OCI-LY3 (cell line): Measurements from ENCODE around the gene GGPS1.

ENCODE experiments used
- H2AFZ ChIP-seq: fragments of 200-600, 300-600 bp; shearing (Covaris generic); 2 replicates; pipeline ENCODE4 v1.6.0; 2014; ENCODE audit warnings: antibody characterized with exemption, low read depth, low read length
- H3K27ac ChIP-seq: fragments of 200-600, 300-600 bp; sonication (generic); 2 replicates; pipeline ENCODE4 v1.5.1; 2014; ENCODE audit warnings: mild to moderate bottlenecking, low read length, moderate library complexity, mixed read lengths
- H3K27me3 ChIP-seq: fragments of 200-600, 300-600 bp; sonication (generic); 2 replicates; pipeline ENCODE4 v1.6.1; 2014; ENCODE audit warnings: low read depth, low read length, mixed read lengths
- H3K36me3 ChIP-seq: fragments of 200-600, 300-600 bp; sonication (generic); replicated peaks from 2 replicates; pipeline ENCODE3; 2014; ENCODE audit warnings: low read depth, low read length, mixed read lengths
- H3K4me1 ChIP-seq: fragments of 300-600, 200-600 bp; sonication (generic); 2 replicates; pipeline ENCODE4 v1.6.1; 2014; ENCODE audit warnings: low read length, mixed read lengths
- H3K4me2 ChIP-seq: fragments of 200-600, 300-600 bp; sonication (generic); 2 replicates; pipeline ENCODE4 v1.6.1; 2014; ENCODE audit warnings: low read length, mixed read lengths
- H3K4me3 ChIP-seq: fragments of 300-600, 200-600 bp; sonication (generic); 2 replicates; pipeline ENCODE4 v1.5.1; 2014; ENCODE audit warnings: antibody characterized with exemption, mild to moderate bottlenecking, low read length, moderate library complexity
- H3K79me2 ChIP-seq: fragments of 300-600, 200-600 bp; shearing (Covaris generic); 2 replicates; pipeline ENCODE4 v1.6.1; 2014; ENCODE audit warnings: mild to moderate bottlenecking, low read length, mixed read lengths
- H3K9ac ChIP-seq: fragments of 300-600, 200-600 bp; shearing (Covaris generic); 2 replicates; pipeline ENCODE4 v1.6.0; 2014; ENCODE audit warnings: mild to moderate bottlenecking, low read length, moderate library complexity
- H3K9me3 ChIP-seq: fragments of 200-600, 300-600 bp; shearing (Covaris generic); 2 replicates; pipeline ENCODE4 v1.6.1; 2014; ENCODE audit warnings: low read length, mixed read lengths; ENCODE audit not compliant: insufficient read depth
- H4K20me1 ChIP-seq: fragments of 200-600, 300-600 bp; sonication (generic); 2 replicates; pipeline ENCODE4 v1.6.1; 2016; ENCODE audit warnings: low read length, mixed read lengths; ENCODE audit not compliant: insufficient read depth
- CTCF ChIP-seq: fragments of 200-600, 300-600 bp; sonication (generic); IDR thresholded peaks from 2 replicates; pipeline ENCODE4 v1.5.1; 2014; ENCODE audit warnings: antibody characterized with exemption, low read length, low read depth
- EZH2phosphoT487 ChIP-seq: fragments of 200-600 bp; shearing (Covaris generic); IDR thresholded peaks from 2 replicates; pipeline ENCODE4 v1.6.1; 2018; ENCODE audit warnings: antibody characterized with exemption, mixed run types, low read depth

Gene GGPS1

GRCh38 chr1:235366286-235366685, 37.9 kb downstream of the GGPS1 start:
- H3K27me3 ChIP-seq: no peaks in the 10 kb centered on the region
- H4K20me1 ChIP-seq: no peaks in the 10 kb centered on the region
- no peaks in the 10 kb centered on the region for H3K9me3 ChIP-seq
- H2AFZ ChIP-seq: peak overlapping the region; percentile 90
- H3K79me2 ChIP-seq: peaks cover 13% of the 10 kb centered on the region
- TF ChIP-seq CTCF (no peak), EZH2phosphoT487 (no peak)
- H3K36me3 ChIP-seq: no peaks in the 10 kb centered on the region
- H3K4me3 ChIP-seq: peak overlapping the region; percentile 90
- peaks cover 12% of the 10 kb centered on the region for H3K4me1 ChIP-seq
- peak overlapping the region; percentile 70 for H3K4me2 ChIP-seq
- no peak overlapping the region for H3K9ac ChIP-seq
- H3K27ac ChIP-seq: no peak overlapping the region

- H3K79me2 ChIP-seq: peaks cover 13% of the 10 kb centered on the region
These were observed 38.9 kb downstream of the GGPS1 start, which contains the start of gene TBCE for GRCh38 chr1:235367000-235367908. TBCE (plus strand) TSS chr1:235367427; CDS start chr1:235380050, 12,623 bp downstream.

GRCh38 chr1:235368428-235368827, 40.1 kb downstream of the GGPS1 start:
- no peak overlapping the region for H2AFZ ChIP-seq

More at GRCh38 chr1:235367000-235367908, 38.9 kb downstream of the GGPS1 start, which contains the start of gene TBCE:
- Histone ChIP-seq H3K4me1 (peaks cover 12% of the 10 kb centered on the region), H4K20me1 (no peaks in the 10 kb centered on the region), H3K4me3 (peak within 1 kb of the TSS; percentile 90), H2AFZ (peak within 1 kb of the TSS; percentile 90), H3K27ac (no peak within 1 kb of the TSS), H3K9ac (peak within 1 kb of the TSS; percentile 75), H3K4me2 (peak within 1 kb of the TSS; percentile 70), H3K27me3 (no peaks in the 10 kb centered on the region), H3K36me3 (no peaks in the 10 kb centered on the region), H3K9me3 (no peaks in the 10 kb centered on the region)
- TF ChIP-seq CTCF (no peak), EZH2phosphoT487 (no peak)

More at GRCh38 chr1:235368428-235368827, 40.1 kb downstream of the GGPS1 start:
- H4K20me1 ChIP-seq: no peaks in the 10 kb centered on the region
- H3K27ac ChIP-seq: no peak overlapping the region
- H3K36me3 ChIP-seq: no peaks in the 10 kb centered on the region
- peak overlapping the region; percentile 70 for H3K4me2 ChIP-seq
- H3K4me3 ChIP-seq: peak overlapping the region; percentile 90; the same call in 1 of the 2 replicates
- peaks cover 12% of the 10 kb centered on the region for H3K4me1 ChIP-seq
- peaks cover 13% of the 10 kb centered on the region for H3K79me2 ChIP-seq
- H3K9ac ChIP-seq: no peak overlapping the region
- no peaks in the 10 kb centered on the region for H3K27me3 ChIP-seq
- TF ChIP-seq CTCF: no peak
- no peak for TF ChIP-seq EZH2phosphoT487
- no peaks in the 10 kb centered on the region for H3K9me3 ChIP-seq
